Common myeloid progenitor, CD34-positive (primary cell): ENCODE measurements around the gene CCDC83.

ENCODE experiments used
- CTCF ChIA-PET: fragments of 350-600 bp; sonication (Branson Sonifier 250); formaldehyde crosslinking; loops from one replicate; lab custom pipeline; 2021; ENCODE audit warnings: antibody characterized with exemption; lab: Charles Lee
- POLR2A ChIA-PET: fragments of 350-600 bp; sonication (Branson Sonifier 250); formaldehyde crosslinking; loops from one replicate; lab custom pipeline; 2021; ENCODE audit warnings: antibody characterized with exemption; lab: Charles Lee
- DNase-seq, 3 donors: peaks; one replicate each; pipeline versions ENCODE4 v3.0.0 to v3.0.0-alpha.2; 2013
- H3K27ac ChIP-seq, 2 experiments: 1 replicate in 1 of 2; 2 replicates in 1 of 2; pipeline ENCODE4 v1.7.0; 2013; ENCODE audit warnings: inconsistent platforms in 2 of 2, low read length in 2 of 2, mild to moderate bottlenecking in 2 of 2, low read depth in 1 of 2, moderate library complexity in 1 of 2; ENCODE audit not compliant: severe bottlenecking in 2 of 2, insufficient read depth in 1 of 2, poor library complexity in 1 of 2
- H3K27me3 ChIP-seq, 5 experiments: replicated peaks in 2 of 5; 1 replicate in 3 of 5; 2 replicates in 2 of 5; pipeline versions ENCODE4 v1.6.1 to v1.7.0; 2013; ENCODE audit warnings: low read length in 4 of 5, mild to moderate bottlenecking in 2 of 5, moderate library complexity in 2 of 5, inconsistent platforms in 1 of 5; ENCODE audit not compliant: insufficient read depth in 5 of 5, control insufficient read depth in 4 of 5
- H3K36me3 ChIP-seq, 4 experiments: 1 replicate in 2 of 4; 2 replicates in 2 of 4; pipeline versions ENCODE4 v1.6.1 to v1.7.0; 2013; ENCODE audit warnings: low read length in 3 of 4, control low read depth in 1 of 4, mild to moderate bottlenecking in 1 of 4; ENCODE audit not compliant: control insufficient read depth in 4 of 4, insufficient read depth in 4 of 4
- H3K4me1 ChIP-seq, 4 experiments: 1 replicate in 3 of 4; 2 replicates in 1 of 4; pipeline versions ENCODE4 v1.6.1 to v1.7.1; 2013; ENCODE audit warnings: low read length in 3 of 4, mild to moderate bottlenecking in 3 of 4, control low read depth in 1 of 4, inconsistent platforms in 1 of 4, moderate library complexity in 1 of 4; ENCODE audit not compliant: control insufficient read depth in 4 of 4, insufficient read depth in 4 of 4; ENCODE audit errors: control extremely low read depth in 1 of 4
- H3K4me3 ChIP-seq, 7 experiments: 1 replicate in 4 of 7; 2 replicates in 3 of 7; pipeline versions ENCODE4 v1.5.1 to v1.7.0; 2013; ENCODE audit warnings: mild to moderate bottlenecking in 7 of 7, low read length in 6 of 7, moderate library complexity in 6 of 7, inconsistent platforms in 2 of 7, low read depth in 2 of 7, control low read depth in 1 of 7; ENCODE audit not compliant: insufficient read depth in 4 of 7, control insufficient read depth in 1 of 7; ENCODE audit errors: extremely low read depth in 1 of 7
- H3K9me3 ChIP-seq, 5 experiments: 1 replicate in 4 of 5; 2 replicates in 1 of 5; pipeline versions ENCODE4 v1.6.1 to v1.7.1; 2013; ENCODE audit warnings: low read length in 4 of 5, mild to moderate bottlenecking in 2 of 5, inconsistent platforms in 1 of 5, low read depth in 1 of 5, moderate library complexity in 1 of 5; ENCODE audit not compliant: control insufficient read depth in 4 of 5, insufficient read depth in 2 of 5; ENCODE audit errors: control extremely low read depth in 1 of 5
- WGBS: methylation state at CpG from one replicate; pipeline ENCODE4 v1.1.5; 2013; ENCODE audit not compliant: insufficient coverage; 5-methylcytosine and 5-hydroxymethylcytosine counted together

CCDC83 gene

GRCh38 chr11:85889676-85890579, 34.7 kb downstream of the CCDC83 start:
- no peak for DNase-seq
- WGBS: 97% methylated on average over 7 of the region's 8 CpGs
- CTCF ChIA-PET: interaction anchor here (0.6 kb wide), 2 partner anchors 1119 to 1144 kb away, joined by 3 read pairs; no protein-coding TSS in a partner anchor

GRCh38 chr11:85893395-85893794, 38.2 kb downstream of the CCDC83 start:
- Histone ChIP-seq H3K27ac (no peak overlapping the region), H3K4me3 (no peak overlapping the region), H3K4me1 (no peaks in the 10 kb centered on the region), H3K9me3 (peaks cover 0 to 6% (median 0%) of the 10 kb centered on the region in 5 experiments), H3K36me3 (no peaks in the 10 kb centered on the region), H3K27me3 (no peaks in the 10 kb centered on the region)
- 94% methylated on average over 5 of the region's 6 CpGs for whole genome bisulfite sequencing
- ChIA-PET POLR2A (no interaction called here), CTCF (no interaction called here)
- no peak for DNase-seq

More at GRCh38 chr11:85889676-85890579, 34.7 kb downstream of the CCDC83 start:
- POLR2A ChIA-PET: no interaction called here
- no peaks in the 10 kb centered on the region for H3K4me1 ChIP-seq
- H3K27ac ChIP-seq: no peak overlapping the region
- H3K36me3 ChIP-seq: no peaks in the 10 kb centered on the region
- H3K9me3 ChIP-seq: no peaks in the 10 kb centered on the region
- no peaks in the 10 kb centered on the region for H3K27me3 ChIP-seq
- H3K4me3 ChIP-seq: no peak overlapping the region

- Histone ChIP-seq H3K27me3 (no peaks in the 10 kb centered on the region), H3K9me3 (peaks cover 0 to 6% (median 0%) of the 10 kb centered on the region in 5 experiments), H3K4me1 (no peaks in the 10 kb centered on the region), H3K4me3 (no peak overlapping the region), H3K36me3 (no peaks in the 10 kb centered on the region), H3K27ac (no peak overlapping the region)
- no peak for DNase-seq
- CTCF ChIA-PET: no interaction called here
- POLR2A ChIA-PET: no interaction called here
- 100% methylated on average over 2 of the region's 3 CpGs for WGBS
Observed at GRCh38 chr11:85896876-85897275, 41.7 kb downstream of the CCDC83 start.

- CTCF ChIA-PET: no interaction called here
- POLR2A ChIA-PET: no interaction called here
- DNase-seq: no peak
- no peaks in the 10 kb centered on the region for H3K4me1 ChIP-seq
- WGBS: no CpG with 5 or more reads among the region's 2 CpGs
- H3K4me3 ChIP-seq: no peak overlapping the region
- H3K27me3 ChIP-seq: no peaks in the 10 kb centered on the region
- H3K27ac ChIP-seq: no peak overlapping the region
- no peaks in the 10 kb centered on the region for H3K36me3 ChIP-seq
- peaks cover 0 to 6% (median 0%) of the 10 kb centered on the region in 5 experiments for H3K9me3 ChIP-seq
Observed at GRCh38 chr11:85898456-85898855, 43.3 kb downstream of the CCDC83 start.

- Histone ChIP-seq H3K4me3 (no peak overlapping the region), H3K27ac (no peak overlapping the region), H3K9me3 (no peaks in the 10 kb centered on the region), H3K27me3 (no peaks in the 10 kb centered on the region), H3K4me1 (no peaks in the 10 kb centered on the region), H3K36me3 (no peaks in the 10 kb centered on the region)
- WGBS: 100% methylated on average over 2 of the region's 3 CpGs
- peak in 2 of 3 donors; percentile 6 to 13 for DNase-seq
- ChIA-PET POLR2A (interaction anchor here (0.7 kb wide), 1 partner anchor 31 kb away, joined by 3 read pairs; no protein-coding TSS in a partner anchor), CTCF (no interaction called here)
Observed at GRCh38 chr11:85902353-85902752, 47.2 kb downstream of the CCDC83 start.

- no peak for DNase-seq
- no peak overlapping the region for H3K27ac ChIP-seq
- H3K4me1 ChIP-seq: no peaks in the 10 kb centered on the region
- no peaks in the 10 kb centered on the region for H3K9me3 ChIP-seq
- ChIA-PET CTCF (no interaction called here), POLR2A (no interaction called here)
- no peaks in the 10 kb centered on the region for H3K36me3 ChIP-seq
- H3K27me3 ChIP-seq: no peaks in the 10 kb centered on the region
- H3K4me3 ChIP-seq: no peak overlapping the region
- 97% methylated on average over 3 of the region's 4 CpGs for WGBS
Observed at GRCh38 chr11:85903406-85903805, 48.2 kb downstream of the CCDC83 start.

- DNase-seq: no peak
- no peak overlapping the region for H3K27ac ChIP-seq
- no peak overlapping the region for H3K4me3 ChIP-seq
- H3K27me3 ChIP-seq: no peaks in the 10 kb centered on the region
- WGBS: no CpG with 5 or more reads among the region's 3 CpGs
- ChIA-PET POLR2A (no interaction called here), CTCF (no interaction called here)
- H3K9me3 ChIP-seq: no peaks in the 10 kb centered on the region
- H3K4me1 ChIP-seq: no peaks in the 10 kb centered on the region
- H3K36me3 ChIP-seq: no peaks in the 10 kb centered on the region
Observed at GRCh38 chr11:85903811-85904210, 48.6 kb downstream of the CCDC83 start.
